Measurements from ENCODE around the gene MLF2. TPM values are rescaled to one million over a fixed set of nuclear protein-coding genes. Genes with fewer than 3 reads are reported as not detected.
"Not testable (repeated sequence)": the region's sequence is repeated elsewhere in the genome, so short reads cannot be mapped to it uniquely, and the experiment has no call there.

Gene MLF2
- total RNA-seq, 8 experiments from 2014 or later = 122 to 181 (median 151) TPM

DNA sequence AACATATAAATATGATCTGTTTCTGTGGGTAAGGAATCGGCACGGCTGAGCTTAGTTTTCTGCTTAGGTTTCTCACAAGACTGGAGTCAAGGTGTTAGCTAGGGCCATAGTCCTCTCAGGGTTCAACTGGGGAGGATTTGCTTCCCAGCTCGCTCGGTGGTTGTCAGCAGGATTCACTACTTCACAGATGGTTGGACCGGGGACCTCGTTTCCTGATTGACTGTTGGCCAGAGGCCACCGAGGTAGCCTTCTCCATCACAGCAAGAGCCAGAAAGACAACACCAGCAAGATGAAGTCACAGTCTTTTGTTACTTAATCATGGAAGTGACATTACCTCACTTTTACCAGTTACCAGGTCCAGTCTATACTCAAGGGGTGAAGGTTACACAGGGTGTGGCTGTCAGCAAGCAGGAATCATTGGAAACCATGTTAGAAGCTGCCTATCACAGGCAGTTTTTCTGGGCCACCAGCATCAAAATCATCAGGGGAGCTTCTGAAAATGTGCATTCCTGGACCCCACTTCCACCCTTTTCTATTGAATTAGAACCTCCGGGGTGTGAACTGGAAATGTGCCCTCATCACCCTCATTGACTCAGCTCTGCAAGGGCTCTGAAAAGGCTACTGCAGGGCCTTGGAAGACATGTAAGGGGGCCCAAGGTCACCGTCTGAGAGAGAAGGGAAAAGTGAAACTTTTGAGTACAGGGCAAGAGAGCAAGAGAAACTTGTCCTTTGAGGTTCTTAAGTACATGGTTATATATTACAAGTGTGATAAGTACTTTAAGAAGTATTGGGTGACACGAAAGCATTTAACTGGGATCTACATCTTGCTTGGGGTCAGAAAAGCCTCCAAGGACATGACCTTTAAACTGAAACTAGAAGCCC lies 18.2 kb downstream of the MLF2 start:
- in situ Hi-C loops (cut with MboI; ENCODE audit: low pct_unique_long_range_greater_than_20kb in 2 of 9, low sequenced_read_pairs in 9 of 9, unreplicated experiment in 9 of 9) = loop anchor here in 1 of 9 experiments (25.0 kb wide), 1 partner anchor 103 kb away; the partner anchor contains the start of genes GNB3 and P3H3
- H3K4me3 ChIP-seq = no peak overlapping the region
- no peak overlapping the region for H3K27ac ChIP-seq
- H3K4me1 ChIP-seq (replicated peaks in 1 of 2) = peaks cover 3 to 4% of the 10 kb centered on the region in 2 donors
- WGBS, 10 experiments = 70 to 100% (median 91%) methylated on average over 1 to 8 of the region's 10 CpGs; no CpG with 5 or more reads in 2 of the 10 experiments
- no peak for ATAC-seq (replicated peaks in 6 of 8)

DNA sequence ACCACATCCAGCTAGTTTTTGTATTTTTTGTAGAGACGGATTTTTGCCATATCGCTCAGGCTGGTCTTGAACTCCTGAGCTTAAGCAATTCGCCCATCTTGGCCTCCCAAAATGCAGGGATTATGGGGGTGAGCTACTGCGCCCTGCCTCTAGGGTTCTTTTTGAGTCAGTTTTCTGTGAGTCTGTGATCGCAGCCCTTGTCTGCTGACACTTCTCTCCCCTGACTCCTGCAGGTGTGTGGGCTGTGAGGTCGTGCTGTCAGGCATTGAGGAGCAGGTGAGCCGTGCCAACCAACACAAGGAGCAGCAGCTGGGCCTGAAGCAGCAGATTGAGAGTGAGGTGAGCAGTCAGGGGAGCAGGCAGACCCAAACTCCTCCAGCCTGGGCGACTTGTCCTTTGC lies 22.8 kb downstream of the MLF2 start:
- WGBS, 10 experiments = 80 to 100% (median 95%) methylated on average over 1 to 6 of the region's 8 CpGs; no CpG with 5 or more reads in 3 of the 10 experiments
- in situ Hi-C loops (cut with MboI; ENCODE audit: low pct_unique_long_range_greater_than_20kb in 2 of 9, low sequenced_read_pairs in 9 of 9, unreplicated experiment in 9 of 9) = loop anchor here in 1 of 9 experiments (25.0 kb wide), 1 partner anchor 107 kb away; the partner anchor contains the start of genes GNB3 and P3H3
- H3K27ac ChIP-seq = no peak overlapping the region
- no peak for ATAC-seq (replicated peaks in 6 of 8)
- H3K4me1 ChIP-seq (replicated peaks in 1 of 2) = peaks cover 4 to 5% of the 10 kb centered on the region in 2 donors
- H3K4me3 ChIP-seq = no peak overlapping the region

DNA sequence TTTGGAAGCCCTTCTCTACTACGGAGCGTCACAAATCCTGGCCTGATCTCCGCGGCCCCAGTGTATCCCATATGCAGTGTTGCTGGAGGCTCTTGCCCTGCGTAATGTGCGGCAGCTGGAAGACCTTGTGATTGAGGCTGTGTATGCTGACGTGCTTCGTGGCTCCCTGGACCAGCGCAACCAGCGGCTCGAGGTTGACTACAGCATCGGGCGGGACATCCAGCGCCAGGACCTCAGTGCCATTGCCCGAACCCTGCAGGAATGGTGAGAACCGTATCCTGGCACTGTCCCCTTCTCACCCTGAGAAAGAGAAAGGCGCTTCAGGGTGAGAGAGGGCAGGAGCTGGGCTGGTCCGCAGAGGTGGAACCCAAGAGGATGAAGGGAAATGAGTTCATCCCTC lies 23.8 kb downstream of the MLF2 start:
- Histone ChIP-seq H3K4me1 (replicated peaks in 1 of 2) (peaks cover 10% of the 10 kb centered on the region in 2 donors), H3K27ac (no peak overlapping the region), H3K4me3 (no peak overlapping the region)
- WGBS, 10 experiments = 90 to 100% (median 91%) methylated on average over 1 to 10 of the region's 18 CpGs; no CpG with 5 or more reads in 6 of the 10 experiments
- no peak for ATAC-seq (replicated peaks in 6 of 8)
- in situ Hi-C loops (cut with MboI; ENCODE audit: low pct_unique_long_range_greater_than_20kb in 2 of 9, low sequenced_read_pairs in 9 of 9, unreplicated experiment in 9 of 9) = loop anchor here in 1 of 9 experiments (25.0 kb wide), 1 partner anchor 108 kb away; the partner anchor contains the start of genes GNB3 and P3H3

- no peak for ATAC-seq (replicated peaks in 6 of 8)
- Histone ChIP-seq H3K4me1 (replicated peaks in 1 of 2) (peaks cover 10% of the 10 kb centered on the region in 2 donors), H3K27ac (peak overlapping the region; percentile 89 to 91), H3K4me3 (peak overlapping the region in 1 of 5 donors; percentile 47)
- in situ Hi-C loops (cut with MboI; ENCODE audit: low pct_unique_long_range_greater_than_20kb in 2 of 9, low sequenced_read_pairs in 9 of 9, unreplicated experiment in 9 of 9) = loop anchor here in 1 of 9 experiments (25.0 kb wide), 1 partner anchor 112 kb away; the partner anchor contains the start of genes GNB3 and P3H3
- WGBS, 10 experiments = 67 to 100% (median 77%) methylated on average over 1 to 6 of the region's 7 CpGs; no CpG with 5 or more reads in 4 of the 10 experiments
These were observed 27.6 kb downstream of the MLF2 start for GRCh38 chr12:6725350-6725749.

GRCh38 chr12:6724409-6724797 lies 28.5 kb downstream of the MLF2 start:
- in situ Hi-C loops (cut with MboI; ENCODE audit: low pct_unique_long_range_greater_than_20kb in 2 of 9, low sequenced_read_pairs in 9 of 9, unreplicated experiment in 9 of 9) = no loop called here
- peak overlapping the region; percentile 42 to 56 (median 47) for H3K4me3 ChIP-seq
- H3K27ac ChIP-seq = peak overlapping the region; percentile 89 to 91
- peaks cover 10% of the 10 kb centered on the region in 2 donors for H3K4me1 ChIP-seq (replicated peaks in 1 of 2)
- 0 to 70% (median 0%) methylated on average over 1 to 6 of the region's 10 CpGs; no CpG with 5 or more reads in 5 of the 10 experiments for WGBS, 10 experiments
- ATAC-seq (replicated peaks in 6 of 8) = peak in 7 of 8 experiments; percentile 4 to 33 (median 25)

GRCh38 chr12:6723607-6724408 lies 29.1 kb downstream of the MLF2 start, which contains the start of gene COPS7A:
Gene COPS7A (plus strand): TSS chr12:6724046. CDS start chr12:6724657, 611 bp downstream.
- in situ Hi-C loops (cut with MboI; ENCODE audit: low pct_unique_long_range_greater_than_20kb in 2 of 9, low sequenced_read_pairs in 9 of 9, unreplicated experiment in 9 of 9) = no loop called here
- peak within 1 kb of the TSS; percentile 42 to 56 (median 47) for H3K4me3 ChIP-seq
- H3K27ac ChIP-seq = peak within 1 kb of the TSS; percentile 89 to 91
- WGBS, 10 experiments = 0 to 10% (median 2%) methylated on average over 2 to 27 of the region's 49 CpGs
- H3K4me1 ChIP-seq (replicated peaks in 1 of 2) = peaks cover 10% of the 10 kb centered on the region in 2 donors
- peak; percentile 93 to 97 (median 96) for ATAC-seq (replicated peaks in 6 of 8)

DNA sequence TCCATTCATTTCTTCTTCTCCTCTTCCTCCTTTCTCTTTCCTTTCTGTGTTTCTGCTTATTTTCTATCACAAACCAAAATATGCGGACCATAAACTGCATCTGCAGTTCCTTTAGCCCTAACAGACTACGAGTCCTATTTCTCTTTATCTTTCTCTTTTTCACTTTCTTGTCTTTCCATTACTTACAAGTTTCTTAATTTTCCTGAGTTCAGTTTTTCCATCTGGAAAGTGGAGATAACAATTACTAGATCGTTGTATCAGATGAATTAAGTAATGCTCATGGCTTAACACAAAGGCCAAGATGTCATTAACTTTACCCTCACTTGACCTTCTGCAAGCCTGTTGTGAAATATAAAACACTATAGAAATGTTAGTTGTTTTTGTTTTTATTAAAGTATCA lies 30.1 kb downstream of the MLF2 start:
- in situ Hi-C loops (cut with MboI; ENCODE audit: low pct_unique_long_range_greater_than_20kb in 2 of 9, low sequenced_read_pairs in 9 of 9, unreplicated experiment in 9 of 9) = no loop called here
- H3K4me1 ChIP-seq (replicated peaks in 1 of 2) = peaks cover 10% of the 10 kb centered on the region in 2 donors
- ATAC-seq (replicated peaks in 6 of 8) = no peak
- WGBS, 10 experiments = 72 to 97% (median 87%) methylated on average over 2 to 3 of the region's 3 CpGs
- H3K4me3 ChIP-seq = peak overlapping the region in 2 of 5 donors; percentile 47 to 56
- H3K27ac ChIP-seq = no peak overlapping the region

GRCh38 chr12:6716874-6717437 lies 36.0 kb downstream of the MLF2 start:
- WGBS, 10 experiments = 0 to 97% (median 81%) methylated on average over 1 to 7 of the region's 10 CpGs; no CpG with 5 or more reads in 2 of the 10 experiments
- no peak overlapping the region for H3K27ac ChIP-seq
- ATAC-seq (replicated peaks in 6 of 8) = no peak
- H3K4me3 ChIP-seq = no peak overlapping the region
- H3K4me1 ChIP-seq (replicated peaks in 1 of 2) = no peaks in the 10 kb centered on the region
- in situ Hi-C loops (cut with MboI; ENCODE audit: low pct_unique_long_range_greater_than_20kb in 2 of 9, low sequenced_read_pairs in 9 of 9, unreplicated experiment in 9 of 9) = no loop called here

GRCh38 chr12:6716031-6716873 lies 36.7 kb downstream of the MLF2 start:
- H3K4me3 ChIP-seq; H3K27ac ChIP-seq; in situ Hi-C loops (cut with MboI; ENCODE audit: low pct_unique_long_range_greater_than_20kb in 2 of 9, low sequenced_read_pairs in 9 of 9, unreplicated experiment in 9 of 9); ATAC-seq (replicated peaks in 6 of 8); H3K4me1 ChIP-seq (replicated peaks in 1 of 2): not testable (repeated sequence)
- WGBS, 10 experiments = no CpG with 5 or more reads among the region's 41 CpGs

DNA sequence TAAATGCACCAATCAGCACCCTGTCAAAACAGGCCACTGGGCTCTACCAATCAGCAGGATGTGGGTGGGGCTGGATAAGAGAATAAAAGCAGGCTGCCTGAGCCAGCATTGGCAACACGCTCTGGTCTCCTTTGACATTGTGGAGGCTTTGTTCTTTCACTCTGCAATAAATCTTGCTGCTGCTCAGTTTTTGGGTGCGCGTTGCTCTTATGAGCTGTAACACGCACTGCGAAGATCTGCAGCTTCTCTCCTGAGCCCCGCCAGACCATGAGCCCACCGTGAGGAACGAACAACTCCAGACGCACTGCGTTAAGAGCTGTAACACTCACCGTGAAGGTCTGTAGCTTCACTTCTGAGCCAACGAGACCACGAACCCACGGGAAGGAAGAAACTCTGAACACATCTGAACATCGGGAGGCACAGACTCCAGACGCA lies 44.0 kb downstream of the MLF2 start:
- Histone ChIP-seq H3K27ac (no peak overlapping the region), H3K4me3 (no peak overlapping the region), H3K4me1 (replicated peaks in 1 of 2) (peaks cover under 1 to 4% of the 10 kb centered on the region in 2 donors)
- ATAC-seq (replicated peaks in 6 of 8) = peak in 4 of 8 experiments; percentile 37 to 75 (median 64)
- 47 to 87% (median 80%) methylated on average over 1 to 14 of the region's 16 CpGs; no CpG with 5 or more reads in 3 of the 10 experiments for whole genome bisulfite sequencing, 10 experiments
- in situ Hi-C loops (cut with MboI; ENCODE audit: low pct_unique_long_range_greater_than_20kb in 2 of 9, low sequenced_read_pairs in 9 of 9, unreplicated experiment in 9 of 9) = no loop called here

DNA sequence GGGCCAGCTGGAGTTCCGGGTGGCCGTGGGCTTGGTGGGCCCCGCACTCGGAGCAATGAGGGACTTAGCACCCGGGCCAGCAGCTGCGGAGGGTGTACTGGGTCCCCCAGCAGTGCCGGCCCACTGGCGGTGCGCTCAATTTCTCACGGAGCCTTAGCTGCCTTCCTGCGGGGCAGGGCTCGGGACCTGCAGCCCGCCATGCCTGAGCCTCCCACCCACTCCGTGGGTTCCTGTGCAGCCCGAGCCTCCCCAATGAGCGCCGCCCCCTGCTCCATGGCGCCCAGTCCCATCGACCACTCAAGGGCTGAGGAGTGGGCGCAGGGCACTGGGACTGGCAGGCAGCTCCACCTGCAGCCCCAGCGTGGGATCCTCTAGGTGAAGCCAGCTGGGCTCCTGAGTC lies 44.6 kb downstream of the MLF2 start:
- no CpG with 5 or more reads among the region's 21 CpGs for WGBS, 10 experiments
- H3K27ac ChIP-seq = peak overlapping the region in 1 of 2 donors; percentile 41
- in situ Hi-C loops (cut with MboI; ENCODE audit: low pct_unique_long_range_greater_than_20kb in 2 of 9, low sequenced_read_pairs in 9 of 9, unreplicated experiment in 9 of 9); H3K4me3 ChIP-seq; H3K4me1 ChIP-seq (replicated peaks in 1 of 2); ATAC-seq (replicated peaks in 6 of 8): not testable (repeated sequence)
